HUES6 (cell line): ENCODE measurements around the gene ATP11A.

Experiments
- H3K27ac ChIP-seq: 2 replicates; pipeline ENCODE4 v1.7.0; 2013; ENCODE audit warnings: low read depth, mild to moderate bottlenecking, low read length, inconsistent platforms
- H3K27me3 ChIP-seq: 2 replicates; pipeline ENCODE4 v1.6.1; 2013; ENCODE audit warnings: low read length; ENCODE audit not compliant: control insufficient read depth, insufficient read depth
- H3K36me3 ChIP-seq: 2 replicates; pipeline ENCODE4 v1.6.1; 2013; ENCODE audit warnings: low read length; ENCODE audit not compliant: control insufficient read depth, insufficient read depth
- H3K4me1 ChIP-seq: 2 replicates; pipeline ENCODE4 v1.6.1; 2013; ENCODE audit warnings: low read length; ENCODE audit not compliant: control insufficient read depth, insufficient read depth
- H3K4me3 ChIP-seq: 2 replicates; pipeline ENCODE4 v1.5.1; 2013; ENCODE audit warnings: low read depth, low read length
- H3K9ac ChIP-seq: one replicate; pipeline ENCODE4 v1.6.1; 2013; ENCODE audit warnings: mild to moderate bottlenecking, low read length
- H3K9me3 ChIP-seq: 2 replicates; pipeline ENCODE4 v1.6.1; 2013; ENCODE audit warnings: low read depth, low read length; ENCODE audit not compliant: control insufficient read depth, insufficient read depth

ATP11A gene

DNA sequence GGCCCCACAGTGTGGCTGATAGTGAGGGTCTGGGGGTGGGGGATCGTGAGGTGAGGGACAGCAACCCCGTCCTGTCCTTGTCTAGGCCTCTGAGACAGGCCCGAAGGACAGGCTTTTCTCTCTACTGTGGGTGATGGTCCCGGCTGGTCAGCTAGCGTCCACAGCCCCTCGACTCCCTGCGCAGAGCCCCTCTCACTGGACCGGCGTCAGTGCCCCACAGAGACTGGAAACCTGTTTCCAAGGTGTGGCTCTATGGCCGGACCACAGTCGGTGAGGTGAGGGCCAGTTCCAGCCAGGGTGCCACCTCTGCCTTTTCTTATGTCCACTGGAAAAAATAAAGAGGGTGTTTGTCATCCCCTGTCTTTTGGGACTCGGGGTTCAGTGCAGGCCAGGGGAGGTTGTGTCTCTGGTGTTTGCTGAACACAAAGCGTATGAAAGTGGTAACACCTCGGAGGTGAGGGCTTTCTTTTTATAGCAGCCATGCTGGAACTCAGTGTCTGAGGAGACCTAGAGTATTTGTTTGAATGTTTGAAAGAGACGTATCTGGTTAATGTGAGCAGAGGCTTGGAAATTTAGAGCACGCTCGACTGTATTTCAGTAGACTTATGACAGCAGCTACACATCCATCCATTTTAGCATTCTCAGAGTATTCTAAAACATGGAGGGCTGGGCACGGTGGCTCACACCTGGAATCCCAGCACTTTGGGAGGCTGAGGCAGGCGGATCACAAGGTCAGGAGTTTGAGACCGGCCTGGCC, 22.8 kb downstream of the ATP11A start:
- Histone ChIP-seq H3K4me1 (peaks cover 27% of the 10 kb centered on the region), H3K9ac (peak overlapping the region; percentile 51), H3K9me3 (peaks cover 6% of the 10 kb centered on the region; the same call in 1 of the 2 replicates), H3K36me3 (no peaks in the 10 kb centered on the region), H3K27me3 (no peaks in the 10 kb centered on the region), H3K4me3 (peak overlapping the region; percentile 25; the same call in 1 of the 2 replicates), H3K27ac (peak overlapping the region; percentile 41; the same call in 1 of the 2 replicates)

DNA sequence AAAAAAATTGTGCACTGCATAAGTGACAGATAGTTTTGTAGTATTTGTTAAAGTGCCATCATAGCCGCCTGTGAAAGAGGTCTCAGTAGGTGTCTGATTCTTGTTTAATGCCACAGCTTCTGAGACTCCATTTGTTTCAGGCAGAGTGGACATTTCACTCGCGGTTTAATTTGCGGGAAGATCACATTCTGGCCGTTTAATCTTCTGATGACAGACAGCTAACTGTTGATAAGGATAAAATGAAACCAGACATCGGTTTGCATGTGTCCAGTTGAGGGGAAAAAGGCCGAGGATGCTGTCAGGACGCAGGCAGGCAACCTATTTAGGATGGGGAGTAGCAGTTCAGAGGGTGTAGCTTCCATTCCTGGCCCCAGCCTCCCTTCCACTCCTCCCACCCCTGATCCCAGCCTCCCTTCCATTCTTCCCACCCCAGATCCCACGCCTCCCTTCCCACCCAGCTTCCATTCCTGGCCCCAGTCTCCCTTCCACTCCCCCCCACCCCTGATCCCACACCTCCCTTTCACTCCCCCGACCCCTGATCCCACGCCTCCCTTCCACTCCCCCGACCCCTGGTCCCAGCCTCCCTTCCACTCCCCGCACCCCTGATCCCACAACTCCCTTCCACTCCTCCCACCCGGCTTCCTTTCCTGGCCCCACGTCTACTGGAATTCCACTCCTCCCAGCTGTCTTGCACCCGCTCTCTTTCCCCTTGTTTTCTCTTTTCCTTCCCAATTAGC, 23.8 kb downstream of the ATP11A start:
- H3K27ac ChIP-seq = no peak overlapping the region; the same call in 1 of the 2 replicates

DNA sequence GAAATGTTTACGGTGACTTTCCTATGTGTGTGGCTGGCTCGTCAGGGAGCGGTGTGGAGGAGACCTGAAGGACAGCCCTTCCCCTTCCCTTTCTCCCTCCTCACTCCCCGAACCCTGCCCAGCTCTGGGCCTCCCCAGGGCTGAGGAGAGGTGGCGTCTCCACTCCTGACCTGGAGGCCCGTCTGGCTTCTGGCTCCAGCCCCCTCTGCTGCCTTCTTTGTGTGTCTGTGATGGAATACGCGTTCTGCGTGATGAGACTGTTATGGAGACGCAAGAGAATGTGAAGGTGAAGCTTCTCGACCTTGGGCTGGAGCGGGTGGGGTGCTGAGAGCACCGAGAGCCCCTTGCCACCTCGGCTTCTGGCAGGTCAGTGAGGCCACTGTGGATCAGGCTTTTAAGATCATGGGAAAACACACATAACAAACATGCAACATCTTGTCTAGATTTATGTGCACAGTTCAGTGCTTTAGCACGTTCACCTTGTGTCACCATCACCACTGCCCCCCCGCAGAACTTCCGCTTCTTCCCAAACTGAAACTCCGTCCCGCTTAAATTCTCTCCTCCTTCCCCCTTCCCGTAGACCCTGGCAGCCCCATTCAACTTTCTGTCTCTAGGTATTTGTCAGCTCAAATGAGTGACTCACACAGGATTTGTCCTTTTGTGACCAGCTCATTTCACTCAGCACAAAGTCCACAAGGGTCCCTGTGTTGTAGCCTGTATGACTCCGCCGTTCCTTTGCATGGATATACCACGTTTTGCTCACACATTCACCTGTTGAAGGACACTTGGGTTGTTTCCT, 24.7 kb downstream of the ATP11A start:
- H3K4me1 ChIP-seq = peaks cover 27% of the 10 kb centered on the region
- H3K27ac ChIP-seq = no peak overlapping the region; the same call in 1 of the 2 replicates
- H3K4me3 ChIP-seq = no peak overlapping the region
- no peak overlapping the region for H3K9ac ChIP-seq
- H3K9me3 ChIP-seq = peaks cover 6% of the 10 kb centered on the region; the same call in 1 of the 2 replicates
- no peaks in the 10 kb centered on the region for H3K36me3 ChIP-seq
- H3K27me3 ChIP-seq = no peaks in the 10 kb centered on the region

More for the DNA sequence above, 23.8 kb downstream of the ATP11A start:
- Histone ChIP-seq H3K9me3 (peaks cover 6% of the 10 kb centered on the region; the same call in 1 of the 2 replicates), H3K36me3 (no peaks in the 10 kb centered on the region), H3K4me3 (no peak overlapping the region), H3K4me1 (peaks cover 27% of the 10 kb centered on the region), H3K27me3 (no peaks in the 10 kb centered on the region), H3K9ac (no peak overlapping the region)

DNA sequence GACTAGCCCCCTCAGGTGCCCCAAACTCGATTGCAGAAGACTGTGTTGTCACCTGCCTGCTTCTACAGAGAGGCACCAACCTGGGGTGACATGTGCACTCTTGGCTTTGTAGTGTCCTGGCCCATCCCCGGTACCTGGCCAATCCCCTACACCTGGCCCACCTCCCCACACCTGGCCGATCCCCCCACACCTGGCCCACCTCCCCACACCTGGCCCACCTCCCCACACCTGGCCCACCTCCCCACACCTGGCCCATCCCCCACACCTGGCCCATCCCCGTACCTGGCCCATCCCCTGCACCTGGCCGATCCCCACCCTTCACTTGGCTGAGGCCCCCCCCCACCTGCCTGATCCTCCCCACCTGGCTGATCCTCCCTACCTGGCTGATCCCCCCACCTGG, 25.4 kb downstream of the ATP11A start:
- H3K4me1 ChIP-seq = peaks cover 21% of the 10 kb centered on the region
- H3K9me3 ChIP-seq = peaks cover 6% of the 10 kb centered on the region; the same call in 1 of the 2 replicates
- H3K27ac ChIP-seq = no peak overlapping the region
- no peaks in the 10 kb centered on the region for H3K36me3 ChIP-seq
- H3K4me3 ChIP-seq = no peak overlapping the region
- H3K9ac ChIP-seq = no peak overlapping the region
- H3K27me3 ChIP-seq = no peaks in the 10 kb centered on the region

DNA sequence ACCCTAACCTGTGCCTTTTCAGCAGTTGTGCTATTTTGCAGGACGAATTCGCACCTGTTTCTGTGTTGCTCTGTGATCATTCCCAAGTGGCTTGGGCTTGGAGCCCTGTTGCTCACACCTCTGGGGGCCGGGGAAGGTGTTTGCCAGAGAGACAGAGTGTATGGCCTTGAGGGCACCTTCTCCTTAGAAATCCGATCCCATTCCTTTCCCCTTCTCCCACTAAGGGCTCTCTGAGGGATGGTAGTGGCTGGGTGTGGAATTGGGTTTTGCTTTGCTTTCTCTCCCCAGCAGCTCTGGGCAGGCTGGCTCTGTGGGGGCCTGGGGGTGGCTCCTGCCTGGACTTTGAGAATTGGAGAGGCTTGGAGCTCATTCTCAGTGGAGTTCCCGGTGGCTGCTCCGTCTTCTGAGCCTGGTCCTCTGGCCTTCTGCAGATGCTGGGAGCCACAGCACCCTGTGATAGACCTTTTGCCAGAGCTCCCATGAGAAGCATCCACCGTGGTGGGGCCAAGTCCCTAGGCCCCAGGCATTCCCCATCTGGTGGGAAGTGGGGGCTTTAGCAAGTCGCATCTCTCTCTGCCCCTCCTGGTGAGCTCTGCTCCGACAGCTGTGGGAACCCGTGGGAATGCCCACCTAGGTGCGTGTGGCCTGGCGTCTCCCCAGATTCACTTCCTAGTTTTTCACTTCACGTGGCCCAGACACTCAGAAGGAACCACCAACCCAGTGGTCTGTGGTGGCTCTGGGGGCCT, 26.1 kb downstream of the ATP11A start:
- H3K36me3 ChIP-seq = no peaks in the 10 kb centered on the region
- H3K27ac ChIP-seq = no peak overlapping the region
- peaks cover 16% of the 10 kb centered on the region for H3K4me1 ChIP-seq
- H3K27me3 ChIP-seq = no peaks in the 10 kb centered on the region
- no peak overlapping the region for H3K4me3 ChIP-seq
- peaks cover 6% of the 10 kb centered on the region; the same call in 1 of the 2 replicates for H3K9me3 ChIP-seq
- no peak overlapping the region for H3K9ac ChIP-seq

DNA sequence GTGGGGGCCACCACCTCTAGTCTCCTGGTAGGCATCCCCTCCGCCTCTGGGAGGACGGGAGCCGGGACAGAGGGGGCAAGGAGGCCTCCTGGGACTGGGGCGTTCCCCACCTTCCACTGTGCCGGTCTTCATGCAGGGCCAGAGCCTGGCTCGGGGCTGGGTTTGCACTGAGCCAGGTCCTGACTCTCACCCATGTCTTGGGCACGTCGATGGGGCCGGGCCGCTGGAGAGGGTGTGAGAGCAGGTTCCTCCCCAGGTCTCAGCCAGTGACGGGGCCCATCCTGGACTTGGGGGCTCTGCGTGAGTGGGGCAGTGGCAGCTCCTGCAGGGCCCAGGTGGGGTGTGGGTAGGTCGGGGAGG, 26.6 kb downstream of the ATP11A start:
- Histone ChIP-seq H3K27me3 (no peaks in the 10 kb centered on the region), H3K9me3 (peaks cover 6% of the 10 kb centered on the region; the same call in 1 of the 2 replicates), H3K9ac (no peak overlapping the region), H3K27ac (no peak overlapping the region), H3K4me3 (no peak overlapping the region), H3K4me1 (peaks cover 12% of the 10 kb centered on the region), H3K36me3 (no peaks in the 10 kb centered on the region)

DNA sequence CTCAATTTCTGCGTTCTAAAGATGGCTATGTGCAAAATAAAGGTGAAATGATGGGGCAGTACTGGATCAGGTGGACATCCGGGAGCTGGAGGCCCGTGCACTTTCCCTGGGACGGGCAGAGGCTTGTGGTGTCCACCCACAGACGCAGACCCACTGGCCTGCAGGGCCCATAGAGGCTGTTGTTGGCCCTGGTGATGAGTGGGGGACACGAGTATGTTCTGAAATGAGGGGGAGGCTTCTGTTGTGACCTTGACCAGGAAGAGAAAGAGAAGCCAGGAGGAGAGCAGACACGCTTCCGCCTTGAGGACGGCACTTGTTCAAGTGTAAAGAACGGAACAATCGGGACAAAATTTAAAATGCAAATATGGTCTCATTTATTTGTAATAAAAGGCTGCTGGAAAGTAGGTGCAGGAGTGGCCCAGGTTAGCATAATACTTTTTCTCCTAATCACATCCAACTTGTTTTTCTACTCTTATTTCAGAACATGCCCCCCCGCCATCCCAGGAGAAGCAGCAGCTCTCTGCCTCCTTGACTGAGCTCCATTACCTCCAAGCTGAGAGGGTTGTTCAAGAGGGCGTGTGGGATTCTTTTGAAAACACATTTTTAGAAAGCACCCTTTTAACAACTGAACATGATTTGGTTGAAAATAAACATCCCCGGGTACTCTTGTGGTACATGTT, 27.1 kb downstream of the ATP11A start:
- H3K9ac ChIP-seq = no peak overlapping the region
- no peak overlapping the region for H3K27ac ChIP-seq
- H3K4me1 ChIP-seq = peaks cover 9% of the 10 kb centered on the region
- H3K27me3 ChIP-seq = no peaks in the 10 kb centered on the region
- H3K4me3 ChIP-seq = no peak overlapping the region
- H3K36me3 ChIP-seq = no peaks in the 10 kb centered on the region
- H3K9me3 ChIP-seq = peaks cover 6% of the 10 kb centered on the region; the same call in 1 of the 2 replicates

DNA sequence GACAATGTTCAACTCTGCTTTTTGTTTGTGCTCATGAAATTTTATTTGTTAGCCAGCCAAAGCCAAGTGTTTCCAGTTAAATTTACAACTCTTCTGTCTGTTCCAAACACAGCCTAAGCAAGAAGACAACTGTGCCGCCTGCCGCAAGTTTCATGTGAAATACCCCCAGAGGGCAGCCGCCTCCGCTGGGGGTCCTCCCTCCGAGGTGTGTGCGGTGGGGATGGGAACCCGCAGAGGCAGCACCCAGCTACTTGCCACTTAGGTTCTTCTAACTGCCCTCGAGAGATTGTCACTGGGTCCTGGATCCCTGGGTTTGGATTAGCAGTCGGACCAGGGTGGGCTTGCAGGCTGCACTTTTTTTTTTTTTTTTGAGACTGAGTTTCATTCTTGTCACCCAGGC, 28.5 kb downstream of the ATP11A start:
- Histone ChIP-seq H3K27ac (no peak overlapping the region), H3K4me1 (no peaks in the 10 kb centered on the region; the same call in 1 of the 2 replicates), H3K27me3 (no peaks in the 10 kb centered on the region), H3K9ac (no peak overlapping the region), H3K9me3 (peaks cover 6% of the 10 kb centered on the region; the same call in 1 of the 2 replicates), H3K36me3 (no peaks in the 10 kb centered on the region), H3K4me3 (no peak overlapping the region)

DNA sequence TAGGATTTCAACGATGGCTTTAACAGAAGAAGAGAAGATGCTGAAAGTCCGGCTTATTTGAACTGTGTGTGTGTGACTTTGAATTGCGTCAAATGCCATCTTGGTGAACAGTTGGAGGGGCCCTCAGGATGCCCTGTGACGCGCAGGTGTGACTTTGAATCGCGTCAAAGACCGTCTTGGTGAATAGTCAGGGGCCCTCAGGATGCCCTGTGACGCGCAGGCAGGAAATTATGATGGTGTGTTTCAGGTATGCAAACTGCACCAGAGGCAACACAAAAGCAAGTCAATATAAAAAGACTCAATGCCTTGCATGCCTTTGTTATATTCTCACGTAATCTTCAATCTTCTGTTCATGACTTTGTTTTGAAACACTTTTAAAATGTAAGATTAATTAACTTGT, 29.2 kb downstream of the ATP11A start:
- H3K27ac ChIP-seq = no peak overlapping the region
- H3K4me3 ChIP-seq = no peak overlapping the region
- peaks cover 6% of the 10 kb centered on the region; the same call in 1 of the 2 replicates for H3K9me3 ChIP-seq
- no peaks in the 10 kb centered on the region for H3K27me3 ChIP-seq
- no peak overlapping the region for H3K9ac ChIP-seq
- H3K36me3 ChIP-seq = no peaks in the 10 kb centered on the region
- no peaks in the 10 kb centered on the region; the same call in 1 of the 2 replicates for H3K4me1 ChIP-seq

DNA sequence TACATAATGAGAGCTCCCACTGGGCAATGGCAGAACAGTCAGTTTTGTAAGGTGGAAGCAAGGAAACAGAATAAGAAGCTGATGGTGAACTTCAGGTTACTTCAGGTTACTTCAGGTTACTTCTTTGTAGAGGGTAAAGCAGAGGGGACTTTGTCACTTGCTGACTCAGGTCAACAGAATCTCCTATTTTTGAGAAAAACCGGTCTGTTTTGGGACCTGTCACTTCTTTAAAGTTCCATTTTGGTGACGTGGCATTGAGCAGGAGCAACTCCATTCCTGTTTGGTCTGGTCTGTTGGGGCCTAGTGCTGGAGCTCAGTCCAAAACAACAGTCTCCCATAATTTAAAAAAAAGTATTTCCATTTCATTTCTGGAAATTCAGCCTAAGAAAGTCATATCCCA, 29.7 kb downstream of the ATP11A start:
- Histone ChIP-seq H3K9me3 (peaks cover 5% of the 10 kb centered on the region; the same call in 1 of the 2 replicates), H3K4me1 (peaks cover 1% of the 10 kb centered on the region; the same call in 1 of the 2 replicates), H3K27ac (no peak overlapping the region), H3K4me3 (no peak overlapping the region), H3K27me3 (no peaks in the 10 kb centered on the region), H3K9ac (no peak overlapping the region), H3K36me3 (no peaks in the 10 kb centered on the region)
